KMS-11 (cell line): Measurements from ENCODE around the gene SETD4.
A peak's percentile ranks its signal among the peaks of the same experiment; 100 is the strongest.

Experiments used
- H2AFZ ChIP-seq: fragments of 200-600 bp; sonication (generic); 2 replicates; pipeline ENCODE4 v1.6.1; 2016; ENCODE audit warnings: antibody characterized with exemption, mixed run types, low read depth
- H3K27ac ChIP-seq: fragments of 200-600 bp; sonication (generic); 2 replicates; pipeline ENCODE4 v1.6.1; 2016; ENCODE audit warnings: mild to moderate bottlenecking, mixed run types
- H3K27me3 ChIP-seq: fragments of 200-600 bp; sonication (generic); 2 replicates; pipeline ENCODE4 v1.6.1; 2017; ENCODE audit warnings: mild to moderate bottlenecking, low read depth, mixed run types, moderate library complexity; ENCODE audit not compliant: insufficient read depth
- H3K36me3 ChIP-seq: fragments of 200-600 bp; sonication (generic); 2 replicates; pipeline ENCODE4 v1.6.1; 2017; ENCODE audit warnings: mild to moderate bottlenecking, mixed run types; ENCODE audit not compliant: insufficient read depth
- H3K4me1 ChIP-seq: fragments of 200-600 bp; sonication (generic); 2 replicates; pipeline ENCODE4 v1.6.1; 2016; ENCODE audit warnings: mild to moderate bottlenecking, low read depth, mixed run types; ENCODE audit not compliant: poor library complexity, severe bottlenecking
- H3K4me2 ChIP-seq: fragments of 200-600 bp; sonication (generic); 2 replicates; pipeline ENCODE4 v1.7.0; 2016; ENCODE audit warnings: mild to moderate bottlenecking, mixed run types
- H3K4me3 ChIP-seq: fragments of 200-600 bp; sonication (generic); IDR thresholded peaks from 2 replicates; pipeline ENCODE4 v1.6.1; 2017; ENCODE audit warnings: low read depth, low read length, mixed read lengths; ENCODE audit not compliant: insufficient read depth
- H3K79me2 ChIP-seq: fragments of 200-600 bp; sonication (generic); 2 replicates; pipeline ENCODE4 v1.6.1; 2016; ENCODE audit warnings: low read depth, mixed run types; ENCODE audit not compliant: insufficient read depth
- H3K9ac ChIP-seq: fragments of 200-600 bp; sonication (generic); 2 replicates; pipeline ENCODE4 v1.6.1; 2016; ENCODE audit warnings: mild to moderate bottlenecking, mixed run types
- H4K20me1 ChIP-seq: fragments of 200-600 bp; sonication (generic); 2 replicates; pipeline ENCODE4 v1.6.1; 2016; ENCODE audit warnings: mild to moderate bottlenecking, mixed run types; ENCODE audit not compliant: insufficient read depth
- TF ChIP-seq, protein P1 (sequence below): fragments of 200-600 bp; sonication (generic); conservative IDR thresholded peaks from 2 replicates; pipeline ENCODE4 v1.6.1; 2017; ENCODE audit warnings: low read depth, mild to moderate bottlenecking, antibody characterized with exemption, low read length, moderate library complexity, mixed read lengths

Gene SETD4

DNA sequence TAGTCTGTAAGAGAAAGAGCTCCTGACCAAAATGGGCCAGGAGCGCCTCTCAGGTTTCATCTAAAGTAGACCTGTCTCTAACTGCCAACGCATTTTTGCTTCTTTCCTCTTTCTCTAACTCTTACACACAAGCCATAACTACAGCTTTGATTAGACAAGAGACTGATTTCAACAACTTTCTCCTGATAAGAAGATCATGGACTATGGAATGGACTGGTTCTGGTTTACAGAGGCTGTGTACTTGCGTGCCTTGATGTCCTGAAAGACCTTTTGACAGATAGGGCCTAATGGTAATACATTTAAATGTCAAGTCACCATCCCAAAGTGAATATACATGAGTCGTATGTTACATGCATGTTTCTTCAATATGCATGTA, 3.7 kb upstream of the SETD4 start:
- H3K27ac ChIP-seq = no peak overlapping the region
- H3K4me3 ChIP-seq = no peak overlapping the region
- no peaks in the 10 kb centered on the region for H3K27me3 ChIP-seq
- H3K36me3 ChIP-seq = no peaks in the 10 kb centered on the region
- no peak overlapping the region for H3K4me2 ChIP-seq
- H3K79me2 ChIP-seq = peaks cover under 1% of the 10 kb centered on the region; the same call in 1 of the 2 replicates
- no peaks in the 10 kb centered on the region for H4K20me1 ChIP-seq
- no peak overlapping the region for H2AFZ ChIP-seq
- H3K9ac ChIP-seq = no peak overlapping the region
- TF ChIP-seq, protein P1, sequence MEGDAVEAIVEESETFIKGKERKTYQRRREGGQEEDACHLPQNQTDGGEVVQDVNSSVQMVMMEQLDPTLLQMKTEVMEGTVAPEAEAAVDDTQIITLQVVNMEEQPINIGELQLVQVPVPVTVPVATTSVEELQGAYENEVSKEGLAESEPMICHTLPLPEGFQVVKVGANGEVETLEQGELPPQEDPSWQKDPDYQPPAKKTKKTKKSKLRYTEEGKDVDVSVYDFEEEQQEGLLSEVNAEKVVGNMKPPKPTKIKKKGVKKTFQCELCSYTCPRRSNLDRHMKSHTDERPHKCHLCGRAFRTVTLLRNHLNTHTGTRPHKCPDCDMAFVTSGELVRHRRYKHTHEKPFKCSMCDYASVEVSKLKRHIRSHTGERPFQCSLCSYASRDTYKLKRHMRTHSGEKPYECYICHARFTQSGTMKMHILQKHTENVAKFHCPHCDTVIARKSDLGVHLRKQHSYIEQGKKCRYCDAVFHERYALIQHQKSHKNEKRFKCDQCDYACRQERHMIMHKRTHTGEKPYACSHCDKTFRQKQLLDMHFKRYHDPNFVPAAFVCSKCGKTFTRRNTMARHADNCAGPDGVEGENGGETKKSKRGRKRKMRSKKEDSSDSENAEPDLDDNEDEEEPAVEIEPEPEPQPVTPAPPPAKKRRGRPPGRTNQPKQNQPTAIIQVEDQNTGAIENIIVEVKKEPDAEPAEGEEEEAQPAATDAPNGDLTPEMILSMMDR = no peak
- peaks cover 8% of the 10 kb centered on the region for H3K4me1 ChIP-seq

GRCh38 chr21:36063375-36064084, 3.2 kb upstream of the SETD4 start:
- H3K4me3 ChIP-seq = no peak overlapping the region
- H3K9ac ChIP-seq = no peak overlapping the region
- TF ChIP-seq, protein P1 = no peak
- no peak overlapping the region for H3K27ac ChIP-seq
- no peaks in the 10 kb centered on the region for H3K27me3 ChIP-seq
- no peak overlapping the region for H3K4me2 ChIP-seq
- no peak overlapping the region for H2AFZ ChIP-seq
- H3K36me3 ChIP-seq = no peaks in the 10 kb centered on the region
- no peaks in the 10 kb centered on the region for H4K20me1 ChIP-seq
- peaks cover 13% of the 10 kb centered on the region for H3K4me1 ChIP-seq
- peaks cover 6% of the 10 kb centered on the region for H3K79me2 ChIP-seq

- H3K79me2 ChIP-seq = peaks cover 16% of the 10 kb centered on the region
- no peak overlapping the region for H3K9ac ChIP-seq
- TF ChIP-seq, protein P1 = no peak
- no peaks in the 10 kb centered on the region for H3K27me3 ChIP-seq
- H4K20me1 ChIP-seq = no peaks in the 10 kb centered on the region
- H3K36me3 ChIP-seq = no peaks in the 10 kb centered on the region
- peak overlapping the region; percentile 58; the same call in 1 of the 2 replicates for H2AFZ ChIP-seq
- H3K4me1 ChIP-seq = peaks cover 13% of the 10 kb centered on the region
- no peak overlapping the region for H3K27ac ChIP-seq
- no peak overlapping the region for H3K4me3 ChIP-seq
- no peak overlapping the region for H3K4me2 ChIP-seq
These were observed 1.1 kb upstream of the SETD4 start for GRCh38 chr21:36061445-36061844.

- no peaks in the 10 kb centered on the region for H4K20me1 ChIP-seq
- no peaks in the 10 kb centered on the region for H3K27me3 ChIP-seq
- H3K79me2 ChIP-seq = peaks cover 16% of the 10 kb centered on the region
- H3K4me2 ChIP-seq = peak overlapping the region; percentile 62; the same call in 1 of the 2 replicates
- H2AFZ ChIP-seq = peak overlapping the region; percentile 58
- peaks cover 13% of the 10 kb centered on the region for H3K4me1 ChIP-seq
- peak overlapping the region; percentile 90 for H3K27ac ChIP-seq
- H3K36me3 ChIP-seq = peaks cover 15% of the 10 kb centered on the region
- peak overlapping the region; percentile 82 for H3K4me3 ChIP-seq
- H3K9ac ChIP-seq = peak overlapping the region; percentile 75
- TF ChIP-seq, protein P1 = no peak
These were observed 535 bp downstream of the SETD4 start for GRCh38 chr21:36059823-36060158.
